Mesendoderm (in vitro differentiated cells): ENCODE measurements around the gene GPR45. TPM values are rescaled to one million over a fixed set of nuclear protein-coding genes. Genes with fewer than 3 reads are reported as not detected.

Source experiments
- DNase-seq: peaks from one replicate; pipeline ENCODE4 v3.0.0; 2013
- H2AK5ac ChIP-seq: 2 replicates; pipeline ENCODE4 v1.6.1; 2013; ENCODE audit warnings: low read length, inconsistent platforms
- H2BK120ac ChIP-seq: 2 replicates; pipeline ENCODE4 v1.6.1; 2013; ENCODE audit warnings: low read depth, mild to moderate bottlenecking, low read length, moderate library complexity, mixed read lengths
- H2BK15ac ChIP-seq: replicated peaks from 2 replicates; pipeline ENCODE4 v1.6.1; 2013; ENCODE audit warnings: low read depth, mild to moderate bottlenecking, moderate library complexity
- H2BK5ac ChIP-seq: 2 replicates; pipeline ENCODE4 v1.6.1; 2013; ENCODE audit warnings: low read length, inconsistent platforms
- H3K18ac ChIP-seq: 2 replicates; pipeline ENCODE4 v1.6.1; 2013; ENCODE audit warnings: mild to moderate bottlenecking, low read length, mixed read lengths
- H3K23ac ChIP-seq: one replicate; pipeline ENCODE4 v1.6.1; 2013; ENCODE audit warnings: low read length
- H3K27ac ChIP-seq: 2 replicates; pipeline ENCODE4 v1.5.1; 2013; ENCODE audit warnings: low read depth, mild to moderate bottlenecking, inconsistent platforms, low read length, moderate library complexity
- H3K27me3 ChIP-seq: 2 replicates; pipeline ENCODE4 v1.6.1; 2013; ENCODE audit warnings: low read length, control low read depth, mild to moderate bottlenecking, inconsistent platforms; ENCODE audit not compliant: insufficient read depth, poor library complexity
- H3K36me3 ChIP-seq: 2 replicates; pipeline ENCODE4 v1.6.1; 2013; ENCODE audit warnings: low read length, inconsistent platforms; ENCODE audit not compliant: control insufficient read depth, insufficient read depth
- H3K4ac ChIP-seq: one replicate; pipeline ENCODE4 v1.6.1; 2013; ENCODE audit warnings: low read depth, mild to moderate bottlenecking, low read length, moderate library complexity
- H3K4me1 ChIP-seq: 2 replicates; pipeline ENCODE4 v1.6.1; 2013; ENCODE audit warnings: low read depth, low read length, inconsistent platforms; ENCODE audit not compliant: control insufficient read depth
- H3K4me2 ChIP-seq: 2 replicates; pipeline ENCODE4 v1.6.1; 2013; ENCODE audit warnings: low read length
- H3K4me3 ChIP-seq: 2 replicates; pipeline ENCODE4 v1.5.1; 2013; ENCODE audit warnings: mild to moderate bottlenecking, low read length
- H3K56ac ChIP-seq: one replicate; pipeline ENCODE4 v1.6.1; 2013; ENCODE audit warnings: low read length
- H3K79me1 ChIP-seq: 2 replicates; pipeline ENCODE4 v1.6.1; 2013; ENCODE audit warnings: low read length, inconsistent platforms
- H3K79me2 ChIP-seq: 2 replicates; pipeline ENCODE4 v1.6.1; 2013; ENCODE audit warnings: mild to moderate bottlenecking, low read length; ENCODE audit not compliant: control insufficient read depth, insufficient read depth
- H3K9ac ChIP-seq: 2 replicates; pipeline ENCODE4 v1.6.1; 2013; ENCODE audit warnings: low read length, inconsistent platforms
- H4K5ac ChIP-seq: one replicate; pipeline ENCODE4 v1.6.1; 2013; ENCODE audit warnings: low read length
- H4K8ac ChIP-seq: one replicate; pipeline ENCODE4 v1.6.1; 2013; ENCODE audit warnings: low read depth, mild to moderate bottlenecking, control low read depth, low read length, moderate library complexity
- WGBS: extraction: QIAGEN DNeasy Blood & Tissue Kit; methylation state at CpG from one replicate; pipeline ENCODE4 v1.1.7; 2013; ENCODE audit warnings: low lambda C conversion rate, missing lambda C conversion rate; ENCODE audit not compliant: insufficient coverage; ENCODE audit errors: extremely low coverage; 5-methylcytosine and 5-hydroxymethylcytosine counted together
- polyA plus RNA-seq, 2 experiments: library from polyadenylated mRNA; stranded (reverse); fragments of 200-250 nt; gene quantifications; one replicate each; pipeline ENCODE4 v1.2.3, GENCODE V29; 2013

Gene GPR45, protein sequence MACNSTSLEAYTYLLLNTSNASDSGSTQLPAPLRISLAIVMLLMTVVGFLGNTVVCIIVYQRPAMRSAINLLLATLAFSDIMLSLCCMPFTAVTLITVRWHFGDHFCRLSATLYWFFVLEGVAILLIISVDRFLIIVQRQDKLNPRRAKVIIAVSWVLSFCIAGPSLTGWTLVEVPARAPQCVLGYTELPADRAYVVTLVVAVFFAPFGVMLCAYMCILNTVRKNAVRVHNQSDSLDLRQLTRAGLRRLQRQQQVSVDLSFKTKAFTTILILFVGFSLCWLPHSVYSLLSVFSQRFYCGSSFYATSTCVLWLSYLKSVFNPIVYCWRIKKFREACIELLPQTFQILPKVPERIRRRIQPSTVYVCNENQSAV
- 0.20 TPM for polyA plus RNA-seq (2013, experiment 1 of 2)
- polyA plus RNA-seq (2013, experiment 2 of 2) = 0.17 TPM

DNA sequence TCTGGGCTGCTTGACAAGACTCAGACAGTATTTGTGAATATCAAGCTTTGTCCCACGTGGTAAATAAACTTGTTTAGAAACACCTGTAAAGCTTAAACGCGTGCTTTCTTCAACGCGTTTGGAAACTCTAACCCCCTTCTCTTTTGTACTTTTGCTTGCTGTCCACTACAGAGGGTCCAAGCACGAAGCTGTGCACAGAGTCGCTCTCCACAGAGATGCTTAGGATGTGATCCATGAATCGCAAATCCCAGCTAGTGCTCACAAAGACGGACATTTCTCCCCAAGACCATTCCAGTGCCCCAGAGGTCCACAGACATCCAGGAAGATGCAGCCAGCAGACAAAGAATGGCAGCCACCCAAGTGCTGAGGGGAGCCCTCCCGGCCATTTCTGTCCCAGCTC lies at the start of gene GPR45:
GPR45 (plus strand) TSS at position 301 of the 400 bp plus-strand sequence. CDS start 116 bp downstream, outside the sequence.
- Histone ChIP-seq H3K27ac (no peak within 1 kb of the TSS), H3K4ac (no peak within 1 kb of the TSS), H3K27me3 (no peaks in the 10 kb centered on the region), H4K5ac (no peak within 1 kb of the TSS), H4K8ac (no peak within 1 kb of the TSS), H2AK5ac (no peak within 1 kb of the TSS), H3K79me1 (no peaks in the 10 kb centered on the region), H3K4me2 (no peak within 1 kb of the TSS), H2BK120ac (no peak within 1 kb of the TSS), H3K36me3 (no peaks in the 10 kb centered on the region), H2BK15ac (no peak within 1 kb of the TSS), H3K23ac (peak within 1 kb of the TSS; percentile 15), H3K4me3 (no peak within 1 kb of the TSS), H2BK5ac (no peak within 1 kb of the TSS), H3K79me2 (no peaks in the 10 kb centered on the region), H3K56ac (no peak within 1 kb of the TSS), H3K9ac (no peak within 1 kb of the TSS), H3K18ac (no peak within 1 kb of the TSS), H3K4me1 (no peaks in the 10 kb centered on the region)
- DNase-seq = no peak
- WGBS = no CpG with 5 or more reads among the region's 10 CpGs

DNA sequence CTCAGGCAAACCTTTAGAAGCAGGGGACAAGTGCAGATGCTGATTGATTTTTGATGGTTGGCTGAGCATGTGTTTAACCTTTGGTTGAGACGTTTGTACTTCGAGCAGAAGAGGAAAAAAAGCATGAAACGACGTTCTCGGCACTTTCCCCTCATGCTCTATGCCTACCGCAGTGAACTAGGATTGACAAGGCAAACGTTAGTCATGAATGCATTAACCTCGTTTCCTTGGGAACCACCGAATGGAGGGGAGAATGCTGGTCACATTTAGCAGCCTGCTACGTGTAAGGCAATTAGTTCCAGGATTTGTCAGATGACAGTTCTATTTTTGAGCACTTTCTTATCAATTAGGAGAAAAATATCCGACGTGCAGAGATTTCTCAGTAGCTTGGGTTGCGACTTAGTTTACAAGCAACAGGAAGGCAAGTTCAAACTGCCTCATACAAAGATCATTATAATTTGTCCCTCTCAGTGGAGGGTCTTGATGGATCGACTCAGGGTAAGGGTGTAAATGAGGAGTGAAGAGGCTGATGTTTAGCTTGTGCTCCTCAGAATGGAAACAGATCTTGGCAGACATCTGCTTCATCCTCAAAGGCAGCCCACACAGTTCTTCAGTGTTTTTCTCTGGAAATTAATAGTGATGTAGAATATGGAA lies 47.4 kb upstream of the GPR45 start:
- Histone ChIP-seq H3K79me1 (no peaks in the 10 kb centered on the region), H3K27me3 (no peaks in the 10 kb centered on the region), H2BK5ac (no peak overlapping the region), H3K56ac (no peak overlapping the region), H2AK5ac (no peak overlapping the region), H2BK15ac (no peak overlapping the region), H3K79me2 (no peaks in the 10 kb centered on the region), H4K8ac (no peak overlapping the region), H3K4ac (no peak overlapping the region), H3K4me3 (no peak overlapping the region), H3K4me1 (no peaks in the 10 kb centered on the region), H3K18ac (no peak overlapping the region), H3K9ac (no peak overlapping the region), H3K36me3 (no peaks in the 10 kb centered on the region), H3K23ac (no peak overlapping the region), H4K5ac (no peak overlapping the region), H2BK120ac (no peak overlapping the region), H3K4me2 (no peak overlapping the region), H3K27ac (no peak overlapping the region)
- DNase-seq = no peak
- no CpG with 5 or more reads among the region's 14 CpGs for WGBS

DNA sequence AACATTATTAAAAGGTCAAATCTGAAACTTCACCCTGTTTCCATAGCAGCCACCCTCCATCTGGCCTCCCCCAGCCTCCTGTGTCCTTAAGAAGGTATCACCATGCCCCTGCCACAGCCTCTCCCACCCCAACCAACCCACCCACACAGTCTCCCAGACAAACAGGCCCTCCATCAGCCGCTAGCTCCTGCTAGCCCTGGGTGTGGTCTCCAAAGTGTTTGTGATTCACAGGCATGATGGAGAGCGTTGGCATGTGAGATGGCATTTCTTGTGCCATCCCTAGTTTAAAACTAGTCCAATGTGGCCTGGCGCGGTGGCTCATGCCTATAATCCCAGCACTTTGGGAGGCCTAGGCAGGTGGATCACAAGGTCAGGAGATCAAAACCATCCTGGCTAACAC lies 44.9 kb upstream of the GPR45 start:
- no peak overlapping the region for H2BK15ac ChIP-seq
- H3K27ac ChIP-seq = no peak overlapping the region
- H2BK120ac ChIP-seq = no peak overlapping the region
- H3K56ac ChIP-seq = no peak overlapping the region
- H4K5ac ChIP-seq = no peak overlapping the region
- no peaks in the 10 kb centered on the region for H3K4me1 ChIP-seq
- no peaks in the 10 kb centered on the region for H3K79me1 ChIP-seq
- H3K4ac ChIP-seq = no peak overlapping the region
- no CpG with 5 or more reads among the region's 4 CpGs for WGBS
- H3K18ac ChIP-seq = no peak overlapping the region
- H2BK5ac ChIP-seq = no peak overlapping the region
- H3K23ac ChIP-seq = no peak overlapping the region
- no peaks in the 10 kb centered on the region for H3K36me3 ChIP-seq
- no peak for DNase-seq
- H3K4me2 ChIP-seq = no peak overlapping the region
- H2AK5ac ChIP-seq = no peak overlapping the region
- no peaks in the 10 kb centered on the region for H3K79me2 ChIP-seq
- no peak overlapping the region for H3K4me3 ChIP-seq
- H3K9ac ChIP-seq = no peak overlapping the region
- H3K27me3 ChIP-seq = no peaks in the 10 kb centered on the region
- no peak overlapping the region for H4K8ac ChIP-seq

DNA sequence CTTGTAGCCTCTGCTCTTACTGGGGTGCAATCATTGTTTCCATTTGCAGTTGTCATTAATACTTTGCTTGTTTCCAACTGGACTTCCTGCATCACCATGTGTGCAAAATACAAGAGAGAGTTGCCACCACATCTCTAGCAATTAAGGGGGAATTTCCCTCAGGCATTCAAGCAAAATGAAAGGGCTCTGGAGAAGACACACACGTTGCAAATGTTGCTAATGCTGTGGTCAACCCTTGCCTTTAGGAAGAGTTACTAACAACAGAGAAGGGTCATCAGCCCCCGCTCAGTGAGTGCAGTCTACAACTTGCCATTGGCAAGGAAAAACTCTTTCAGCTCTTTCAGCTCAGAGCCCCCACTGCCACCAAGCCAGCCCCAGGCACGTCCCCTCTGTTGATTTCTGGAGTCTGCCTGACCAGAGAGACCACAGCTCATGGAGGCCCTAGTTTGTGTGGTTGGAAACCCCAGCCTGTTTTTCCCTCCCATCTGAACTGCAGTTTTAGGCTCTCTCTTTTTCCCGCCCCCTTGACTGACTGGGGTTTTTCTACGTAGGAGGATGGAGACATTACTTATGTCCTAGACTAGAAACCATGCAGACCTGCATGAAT lies 25.9 kb upstream of the GPR45 start:
- Histone ChIP-seq H3K36me3 (no peaks in the 10 kb centered on the region), H3K23ac (no peak overlapping the region), H2BK120ac (no peak overlapping the region), H3K4me1 (no peaks in the 10 kb centered on the region), H3K9ac (no peak overlapping the region), H4K8ac (no peak overlapping the region), H2BK15ac (no peak overlapping the region), H3K27me3 (no peaks in the 10 kb centered on the region), H3K79me2 (no peaks in the 10 kb centered on the region), H3K4ac (no peak overlapping the region), H3K56ac (no peak overlapping the region), H4K5ac (no peak overlapping the region), H3K79me1 (no peaks in the 10 kb centered on the region), H3K27ac (no peak overlapping the region), H3K18ac (no peak overlapping the region), H2AK5ac (no peak overlapping the region), H3K4me2 (no peak overlapping the region), H2BK5ac (no peak overlapping the region), H3K4me3 (no peak overlapping the region)
- no CpG with 5 or more reads among the region's 5 CpGs for WGBS
- DNase-seq = no peak

DNA sequence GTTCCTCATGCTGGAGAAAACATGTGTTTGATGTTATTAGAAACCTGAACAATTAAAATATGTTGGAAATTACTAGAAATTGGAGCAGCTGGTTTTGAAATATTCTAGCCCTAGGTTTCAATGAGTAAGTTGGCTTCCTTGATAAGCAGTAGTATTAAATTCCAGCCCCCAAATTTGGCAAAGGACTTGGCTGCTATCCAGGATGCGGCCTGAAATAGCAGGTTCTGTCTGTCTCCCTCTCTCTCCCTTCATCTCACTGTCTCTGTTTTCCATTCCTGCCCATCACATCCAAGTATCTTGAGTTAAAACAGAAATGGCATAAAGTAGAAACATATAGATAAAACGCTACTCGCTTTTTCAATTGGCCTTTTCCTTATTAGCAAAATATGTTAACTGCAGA lies 20.9 kb upstream of the GPR45 start:
- Histone ChIP-seq H2BK120ac (no peak overlapping the region), H3K36me3 (no peaks in the 10 kb centered on the region), H3K79me2 (no peaks in the 10 kb centered on the region), H4K8ac (no peak overlapping the region), H2AK5ac (no peak overlapping the region), H3K4me2 (no peak overlapping the region), H3K18ac (no peak overlapping the region), H3K9ac (no peak overlapping the region), H3K27me3 (no peaks in the 10 kb centered on the region), H3K56ac (no peak overlapping the region), H2BK5ac (no peak overlapping the region), H4K5ac (no peak overlapping the region), H3K4me3 (no peak overlapping the region), H2BK15ac (no peak overlapping the region), H3K23ac (no peak overlapping the region), H3K79me1 (no peaks in the 10 kb centered on the region), H3K27ac (no peak overlapping the region), H3K4me1 (no peaks in the 10 kb centered on the region), H3K4ac (no peak overlapping the region)
- no peak for DNase-seq
- WGBS = no CpG with 5 or more reads among the region's 3 CpGs
